GM13977 (cell line): ENCODE results near the gene SELENOK.

Source experiments
- DNase-seq: peaks from one replicate; pipeline ENCODE4 v3.0.0; 2012; ENCODE audit warnings: low spot score
- in situ Hi-C: fragments of 300-500 bp; cut with MboI; formaldehyde crosslinking; loops from one replicate; pipeline ENCODE4 v1.12.0; 2022; ENCODE audit warnings: low sequenced_read_pairs, low pct_unique_long_range_greater_than_20kb, mixed read lengths, inconsistent platforms; ENCODE audit not compliant: unreplicated experiment
- TF ChIP-seq, protein P1 (sequence below): IDR thresholded peaks from 2 replicates; pipeline ENCODE4 v1.5.1; 2012; ENCODE audit warnings: mild to moderate bottlenecking, control low read depth; ENCODE audit not compliant: insufficient read depth; ENCODE audit errors: extremely low read depth, missing control alignments

Gene SELENOK

GRCh38 chr3:53902067-53902466 is 10.4 kb upstream of the SELENOK start:
- in situ Hi-C loops: no loop called here
- DNase-seq: no peak
- TF ChIP-seq, protein P1, sequence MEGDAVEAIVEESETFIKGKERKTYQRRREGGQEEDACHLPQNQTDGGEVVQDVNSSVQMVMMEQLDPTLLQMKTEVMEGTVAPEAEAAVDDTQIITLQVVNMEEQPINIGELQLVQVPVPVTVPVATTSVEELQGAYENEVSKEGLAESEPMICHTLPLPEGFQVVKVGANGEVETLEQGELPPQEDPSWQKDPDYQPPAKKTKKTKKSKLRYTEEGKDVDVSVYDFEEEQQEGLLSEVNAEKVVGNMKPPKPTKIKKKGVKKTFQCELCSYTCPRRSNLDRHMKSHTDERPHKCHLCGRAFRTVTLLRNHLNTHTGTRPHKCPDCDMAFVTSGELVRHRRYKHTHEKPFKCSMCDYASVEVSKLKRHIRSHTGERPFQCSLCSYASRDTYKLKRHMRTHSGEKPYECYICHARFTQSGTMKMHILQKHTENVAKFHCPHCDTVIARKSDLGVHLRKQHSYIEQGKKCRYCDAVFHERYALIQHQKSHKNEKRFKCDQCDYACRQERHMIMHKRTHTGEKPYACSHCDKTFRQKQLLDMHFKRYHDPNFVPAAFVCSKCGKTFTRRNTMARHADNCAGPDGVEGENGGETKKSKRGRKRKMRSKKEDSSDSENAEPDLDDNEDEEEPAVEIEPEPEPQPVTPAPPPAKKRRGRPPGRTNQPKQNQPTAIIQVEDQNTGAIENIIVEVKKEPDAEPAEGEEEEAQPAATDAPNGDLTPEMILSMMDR: no peak

- in situ Hi-C loops: no loop called here
- no peak for DNase-seq
Observed at GRCh38 chr3:53900666-53901331, 9.1 kb upstream of the SELENOK start.

DNA sequence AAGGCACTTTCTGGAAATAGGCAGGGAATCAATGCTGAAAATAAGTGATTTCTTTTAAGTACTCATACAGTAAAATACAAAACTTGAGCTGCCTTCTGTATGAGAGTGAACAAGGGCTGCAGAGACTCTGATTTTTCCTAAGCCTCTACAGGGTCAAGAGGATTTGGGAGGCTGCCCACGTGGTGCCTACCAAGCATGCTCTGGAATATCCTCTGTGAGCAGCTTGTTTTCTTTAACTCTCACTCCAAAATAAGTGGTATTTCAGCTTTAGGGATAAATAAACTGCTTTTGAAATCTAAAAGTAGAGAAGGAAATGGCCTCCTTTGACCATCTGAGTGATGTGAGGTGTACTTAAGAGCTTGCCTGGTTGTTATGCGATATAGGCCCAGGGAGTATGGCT is 8.1 kb upstream of the SELENOK start:
- in situ Hi-C loops: no loop called here
- TF ChIP-seq, protein P1: no peak

More at GRCh38 chr3:53900666-53901331, 9.1 kb upstream of the SELENOK start:
- TF ChIP-seq, protein P1: no peak

DNA sequence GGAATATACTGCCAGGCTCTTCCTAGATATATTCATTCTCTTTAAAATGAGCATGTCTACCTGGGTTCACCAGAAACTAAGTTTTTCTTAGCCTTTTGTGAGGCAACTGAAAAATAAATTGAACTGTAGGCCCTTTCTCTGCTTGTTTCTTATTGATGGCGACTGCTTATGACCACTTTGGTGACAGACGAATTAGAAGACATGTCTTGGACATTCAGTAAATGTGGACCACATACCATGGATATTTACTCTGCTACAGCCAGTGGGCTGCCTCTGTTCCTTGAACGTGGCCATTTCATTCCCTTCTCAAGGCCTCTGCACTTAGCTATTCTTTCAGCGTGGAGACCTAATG is 603 bp upstream of the SELENOK start:
- no peak for DNase-seq
- in situ Hi-C loops: no loop called here
- TF ChIP-seq, protein P1: no peak

More for the DNA sequence above, 8.1 kb upstream of the SELENOK start:
- DNase-seq: no peak

- TF ChIP-seq, protein P1: no peak
- peak; percentile 47 for DNase-seq
- in situ Hi-C loops: no loop called here
Observed at GRCh38 chr3:53890726-53891475, 758 bp downstream of the SELENOK start.

DNA sequence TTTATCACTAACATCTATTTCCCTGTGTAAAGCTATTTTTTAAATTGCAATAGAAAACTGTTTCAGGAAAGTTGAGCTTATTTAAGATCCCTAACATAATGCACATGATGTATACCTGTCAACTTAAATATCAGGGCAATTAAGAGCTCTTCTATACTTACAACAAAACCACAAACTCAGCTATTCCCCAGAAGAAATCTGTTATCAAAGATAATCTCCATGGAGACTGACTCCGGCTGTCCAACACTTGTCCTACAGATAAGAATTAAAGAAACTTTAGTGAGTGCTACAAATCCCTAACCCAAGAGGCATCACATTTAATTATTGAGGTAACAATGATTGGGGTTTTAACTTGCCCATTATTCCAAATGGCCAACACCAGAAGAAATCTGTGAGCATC is 3.4 kb downstream of the SELENOK start:
- in situ Hi-C loops: no loop called here
- no peak for DNase-seq
- TF ChIP-seq, protein P1: no peak
